ENCODE measurements around the gene CPA4. TPM values are rescaled to one million over a fixed set of nuclear protein-coding genes. Genes with fewer than 3 reads are reported as not detected.

CPA4 gene
- total RNA-seq, 1 donor from 2014 or later, result 10.3 TPM

DNA sequence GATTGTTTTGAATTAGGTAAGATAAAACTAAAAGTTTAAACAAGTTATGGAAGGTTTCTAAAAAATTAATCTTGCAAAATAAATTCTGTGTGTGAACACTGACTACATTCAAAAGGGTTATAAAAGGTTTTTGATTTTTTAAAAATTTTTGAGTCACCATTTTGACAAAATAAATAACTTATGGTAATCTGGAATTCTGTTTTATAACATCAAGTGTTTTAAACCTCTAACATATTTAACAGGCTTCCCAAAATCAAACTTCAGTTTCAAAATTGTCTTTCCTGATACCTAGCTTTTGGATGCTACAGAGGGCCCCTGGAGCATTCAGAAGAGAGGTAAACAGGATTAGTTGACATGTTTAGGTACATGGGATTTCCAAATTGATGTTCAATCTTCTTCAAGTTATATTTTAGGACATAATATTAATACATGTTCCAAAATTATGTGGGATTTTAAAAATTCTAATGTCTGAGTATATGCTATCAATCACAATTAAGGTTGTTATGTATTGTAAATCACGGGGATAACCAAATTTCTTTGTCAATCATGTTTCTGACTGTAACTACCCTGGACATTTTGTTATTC, 34.4 kb upstream of the CPA4 start:
- Mint-ChIP-seq H3K27me3 (ENCODE audit: low read depth) (no peaks in the 10 kb centered on the region), H3K9me3 (ENCODE audit: low read depth) (peaks cover 10% of the 10 kb centered on the region), H3K4me1 (ENCODE audit: low read depth) (no peaks in the 10 kb centered on the region), H3K4me3 (ENCODE audit: unreplicated experiment) (no peak overlapping the region), H3K36me3 (ENCODE audit: low read depth) (peaks cover 2% of the 10 kb centered on the region), H3K27ac (ENCODE audit: unreplicated experiment) (no peak overlapping the region)
- no peak for DNase-seq (ENCODE audit: low spot score)
- TF ChIP-seq, protein P1, sequence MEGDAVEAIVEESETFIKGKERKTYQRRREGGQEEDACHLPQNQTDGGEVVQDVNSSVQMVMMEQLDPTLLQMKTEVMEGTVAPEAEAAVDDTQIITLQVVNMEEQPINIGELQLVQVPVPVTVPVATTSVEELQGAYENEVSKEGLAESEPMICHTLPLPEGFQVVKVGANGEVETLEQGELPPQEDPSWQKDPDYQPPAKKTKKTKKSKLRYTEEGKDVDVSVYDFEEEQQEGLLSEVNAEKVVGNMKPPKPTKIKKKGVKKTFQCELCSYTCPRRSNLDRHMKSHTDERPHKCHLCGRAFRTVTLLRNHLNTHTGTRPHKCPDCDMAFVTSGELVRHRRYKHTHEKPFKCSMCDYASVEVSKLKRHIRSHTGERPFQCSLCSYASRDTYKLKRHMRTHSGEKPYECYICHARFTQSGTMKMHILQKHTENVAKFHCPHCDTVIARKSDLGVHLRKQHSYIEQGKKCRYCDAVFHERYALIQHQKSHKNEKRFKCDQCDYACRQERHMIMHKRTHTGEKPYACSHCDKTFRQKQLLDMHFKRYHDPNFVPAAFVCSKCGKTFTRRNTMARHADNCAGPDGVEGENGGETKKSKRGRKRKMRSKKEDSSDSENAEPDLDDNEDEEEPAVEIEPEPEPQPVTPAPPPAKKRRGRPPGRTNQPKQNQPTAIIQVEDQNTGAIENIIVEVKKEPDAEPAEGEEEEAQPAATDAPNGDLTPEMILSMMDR (IDR thresholded peaks at IDR 0.05), result no peak

DNA sequence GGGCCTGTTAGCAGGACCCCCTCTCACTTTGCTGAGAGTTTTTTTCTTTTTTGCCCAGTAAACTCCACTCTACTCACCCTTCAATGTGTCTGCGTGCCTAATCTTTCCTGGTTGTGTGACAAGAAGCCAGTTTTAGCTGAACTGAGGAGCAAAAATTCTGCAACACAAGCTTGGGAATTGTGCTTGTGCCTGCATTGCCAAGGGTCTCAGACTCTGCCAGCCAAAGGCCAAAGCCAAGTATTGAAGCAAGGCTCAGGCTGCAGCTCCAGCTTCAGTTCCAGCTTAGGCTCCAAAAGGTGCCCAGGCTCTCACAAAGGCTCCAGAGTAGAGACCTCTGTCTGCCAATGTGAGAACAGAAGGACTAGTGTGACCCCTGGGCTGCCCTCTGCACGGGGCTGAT, 30.5 kb upstream of the CPA4 start:
- no peak overlapping the region for H3K4me3 Mint-ChIP-seq (ENCODE audit: unreplicated experiment)
- no peaks in the 10 kb centered on the region for H3K36me3 Mint-ChIP-seq (ENCODE audit: low read depth)
- H3K27ac Mint-ChIP-seq (ENCODE audit: unreplicated experiment), result no peak overlapping the region
- TF ChIP-seq, protein P1 (IDR thresholded peaks at IDR 0.05), result no peak
- no peak for DNase-seq (ENCODE audit: low spot score)
- peaks cover 4% of the 10 kb centered on the region for H3K9me3 Mint-ChIP-seq (ENCODE audit: low read depth)
- peaks cover 4% of the 10 kb centered on the region for H3K4me1 Mint-ChIP-seq (ENCODE audit: low read depth)
- H3K27me3 Mint-ChIP-seq (ENCODE audit: low read depth), result no peaks in the 10 kb centered on the region

DNA sequence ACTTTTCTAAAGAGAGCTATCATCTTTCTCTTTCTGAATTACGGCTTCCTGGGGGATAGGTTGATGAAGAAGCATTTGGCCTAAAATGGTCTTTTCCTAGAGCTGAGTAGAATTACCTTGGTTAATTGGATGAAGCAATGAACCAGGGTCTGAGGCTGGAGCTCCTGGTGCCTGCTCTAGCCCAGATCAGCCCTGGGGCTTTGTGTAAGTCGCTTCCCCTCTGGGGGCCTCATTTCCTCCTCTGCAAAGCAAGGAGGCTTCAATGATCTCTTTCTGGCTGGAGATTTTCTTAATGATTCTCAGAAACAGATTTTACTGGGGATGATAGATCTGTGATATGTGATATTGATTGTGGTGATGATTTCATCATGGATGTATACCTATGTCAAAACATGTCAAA, 29.8 kb upstream of the CPA4 start:
- H3K27me3 Mint-ChIP-seq (ENCODE audit: low read depth), result no peaks in the 10 kb centered on the region
- no peak overlapping the region for H3K27ac Mint-ChIP-seq (ENCODE audit: unreplicated experiment)
- peaks cover 4% of the 10 kb centered on the region for H3K4me1 Mint-ChIP-seq (ENCODE audit: low read depth)
- H3K36me3 Mint-ChIP-seq (ENCODE audit: low read depth), result no peaks in the 10 kb centered on the region
- DNase-seq (ENCODE audit: low spot score), result no peak
- TF ChIP-seq, protein P1 (IDR thresholded peaks at IDR 0.05), result no peak
- no peak overlapping the region for H3K4me3 Mint-ChIP-seq (ENCODE audit: unreplicated experiment)
- H3K9me3 Mint-ChIP-seq (ENCODE audit: low read depth), result peaks cover 4% of the 10 kb centered on the region

DNA sequence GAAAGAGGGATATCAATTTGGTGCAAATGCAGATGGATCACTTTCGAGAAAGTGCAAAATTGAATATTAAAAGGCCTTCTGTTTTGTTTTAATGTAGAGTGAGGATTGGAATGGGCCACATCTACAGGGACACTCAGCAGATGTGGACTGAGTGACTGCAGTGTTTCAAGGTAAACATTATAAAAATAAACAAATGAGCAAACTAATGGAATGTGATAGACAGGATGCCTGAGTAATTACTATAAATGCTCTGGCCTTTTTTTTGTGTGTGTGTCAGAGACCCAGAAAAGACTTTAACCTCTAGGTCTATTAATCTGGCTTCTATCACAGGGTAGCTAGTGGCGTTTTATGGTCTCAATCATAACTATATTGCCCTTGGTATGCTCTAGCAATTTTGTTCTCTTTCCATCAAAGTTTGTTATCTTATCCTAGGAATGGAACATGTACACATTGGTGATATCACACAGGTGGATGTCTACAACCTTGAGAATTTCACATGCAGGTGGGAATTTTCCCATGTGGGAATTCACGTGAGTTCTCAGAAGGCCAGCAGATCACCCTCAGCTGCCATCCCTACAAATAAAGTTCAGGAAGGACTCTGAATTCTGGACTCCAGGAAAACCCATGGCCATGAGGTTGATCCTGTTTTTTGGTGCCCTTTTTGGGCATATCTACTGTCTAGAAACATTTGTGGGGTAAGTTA, 26.6 kb upstream of the CPA4 start, which contains the start of gene CPA2:
Gene CPA2, plus strand, starts transcription at position 606 of the 703 bp plus-strand sequence. Its CDS starts 19 bp downstream, at position 625.
- TF ChIP-seq, protein P1 (IDR thresholded peaks at IDR 0.05), result no peak

DNA sequence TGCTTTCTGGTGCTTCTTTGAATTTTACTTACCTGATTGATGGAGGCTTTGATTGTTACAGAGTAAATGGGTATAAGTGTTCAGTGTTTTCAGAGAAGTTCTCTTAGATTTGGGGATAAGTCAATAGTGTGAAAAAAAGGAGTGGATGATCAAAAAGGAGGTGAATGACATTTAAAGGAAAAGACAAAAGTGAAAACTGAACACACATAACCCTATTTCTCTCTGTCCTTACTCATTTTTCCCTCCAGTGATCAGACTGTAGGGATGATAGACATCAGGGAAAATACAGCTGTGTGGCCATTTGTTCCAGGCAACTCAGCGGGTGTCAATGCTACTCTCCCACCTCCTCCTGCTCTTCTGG, 26.0 kb upstream of the CPA4 start:
- DNase-seq (ENCODE audit: low spot score), result no peak
- TF ChIP-seq, protein P1 (IDR thresholded peaks at IDR 0.05), result no peak
- Mint-ChIP-seq H3K4me3 (ENCODE audit: unreplicated experiment) (no peak overlapping the region), H3K27ac (ENCODE audit: unreplicated experiment) (no peak overlapping the region), H3K4me1 (ENCODE audit: low read depth) (peaks cover 11% of the 10 kb centered on the region), H3K36me3 (ENCODE audit: low read depth) (no peaks in the 10 kb centered on the region), H3K27me3 (ENCODE audit: low read depth) (no peaks in the 10 kb centered on the region), H3K9me3 (ENCODE audit: low read depth) (no peaks in the 10 kb centered on the region)

More for the DNA sequence above, 26.6 kb upstream of the CPA4 start, which contains the start of gene CPA2:
- Mint-ChIP-seq H3K9me3 (ENCODE audit: low read depth) (no peaks in the 10 kb centered on the region), H3K4me3 (ENCODE audit: unreplicated experiment) (no peak within 1 kb of the TSS), H3K36me3 (ENCODE audit: low read depth) (no peaks in the 10 kb centered on the region), H3K4me1 (ENCODE audit: low read depth) (peaks cover 5% of the 10 kb centered on the region), H3K27me3 (ENCODE audit: low read depth) (no peaks in the 10 kb centered on the region), H3K27ac (ENCODE audit: unreplicated experiment) (no peak within 1 kb of the TSS)
- DNase-seq (ENCODE audit: low spot score), result no peak
